Omental fat pad (tissue), 4 donors: ENCODE measurements around the gene SEMA4C. TPM values are rescaled to one million over a fixed set of nuclear protein-coding genes. Genes with fewer than 3 reads are reported as not detected.
A peak's percentile ranks its signal among the peaks of the same experiment; 100 is the strongest.

Experiments used
- ATAC-seq: fragments of 150-250 bp; one replicate; pipeline ENCODE4 v1.9.1; 2016; ENCODE audit warnings: mild to moderate bottlenecking, moderate library complexity; ENCODE audit not compliant: low FRiP score
- DNase-seq: peaks from one replicate; pipeline ENCODE4 v3.0.0-alpha.2; 2019; ENCODE audit warnings: low spot score
- total RNA-seq, 4 donors: library from RNA; depleted of rRNA; stranded (reverse); fragments of >200 nt; gene quantifications; one replicate each; pipeline ENCODE4 v1.1.0, GENCODE V29; 2016
- TF ChIP-seq, protein P1 (sequence below), 3 donors: fragments of 450-650 bp; IDR thresholded peaks; one replicate each; pipeline ENCODE4 v1.5.1; 2016 to 2017; ENCODE audit warnings: antibody characterized with exemption in 3 of 3, mild to moderate bottlenecking in 3 of 3, moderate library complexity in 2 of 3

The SEMA4C gene
- total RNA-seq, 4 donors from 2014 or later: 19.7 to 40.4 (median 26.9) TPM

DNA sequence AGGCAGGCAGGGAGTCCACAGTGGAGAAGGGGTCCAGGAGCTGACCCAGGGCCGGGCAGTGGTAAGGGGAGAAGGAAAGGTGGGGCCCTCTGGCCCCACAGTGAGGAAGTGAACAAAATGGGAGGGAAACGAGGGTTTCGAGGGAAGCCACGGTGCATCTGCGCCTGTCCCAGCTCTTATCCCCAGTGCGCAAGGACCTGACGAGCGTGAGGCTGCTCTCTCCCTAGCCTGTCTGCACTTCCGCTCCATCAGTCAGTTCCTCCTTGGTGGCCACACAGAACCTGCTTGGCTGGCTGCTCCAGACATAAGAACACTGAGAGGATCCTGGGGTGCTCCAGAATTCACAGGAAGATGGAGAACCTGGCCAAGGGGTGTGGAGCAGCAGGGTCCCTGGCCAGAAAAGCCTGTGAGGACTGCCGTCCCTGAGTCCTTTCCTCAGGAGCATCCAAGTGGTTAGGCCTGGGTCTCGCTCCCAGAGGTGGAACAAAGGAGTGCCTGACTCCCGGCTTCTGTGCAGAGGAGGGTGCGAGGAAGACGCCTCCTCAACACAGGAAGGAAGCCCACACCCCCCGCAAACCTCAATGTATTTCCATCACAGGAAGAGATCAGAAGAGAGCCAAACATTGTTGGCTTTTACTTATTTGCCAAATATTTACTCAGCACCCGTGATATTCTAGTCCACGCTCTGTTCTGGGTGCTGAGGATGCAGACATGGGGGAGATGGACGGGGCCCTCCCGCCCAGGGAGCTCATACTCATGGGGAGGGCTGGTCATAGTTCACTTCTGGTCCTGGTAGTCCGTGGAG, 43.7 kb upstream of the SEMA4C start:
- no peak for DNase-seq
- TF ChIP-seq, protein P1, sequence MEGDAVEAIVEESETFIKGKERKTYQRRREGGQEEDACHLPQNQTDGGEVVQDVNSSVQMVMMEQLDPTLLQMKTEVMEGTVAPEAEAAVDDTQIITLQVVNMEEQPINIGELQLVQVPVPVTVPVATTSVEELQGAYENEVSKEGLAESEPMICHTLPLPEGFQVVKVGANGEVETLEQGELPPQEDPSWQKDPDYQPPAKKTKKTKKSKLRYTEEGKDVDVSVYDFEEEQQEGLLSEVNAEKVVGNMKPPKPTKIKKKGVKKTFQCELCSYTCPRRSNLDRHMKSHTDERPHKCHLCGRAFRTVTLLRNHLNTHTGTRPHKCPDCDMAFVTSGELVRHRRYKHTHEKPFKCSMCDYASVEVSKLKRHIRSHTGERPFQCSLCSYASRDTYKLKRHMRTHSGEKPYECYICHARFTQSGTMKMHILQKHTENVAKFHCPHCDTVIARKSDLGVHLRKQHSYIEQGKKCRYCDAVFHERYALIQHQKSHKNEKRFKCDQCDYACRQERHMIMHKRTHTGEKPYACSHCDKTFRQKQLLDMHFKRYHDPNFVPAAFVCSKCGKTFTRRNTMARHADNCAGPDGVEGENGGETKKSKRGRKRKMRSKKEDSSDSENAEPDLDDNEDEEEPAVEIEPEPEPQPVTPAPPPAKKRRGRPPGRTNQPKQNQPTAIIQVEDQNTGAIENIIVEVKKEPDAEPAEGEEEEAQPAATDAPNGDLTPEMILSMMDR (IDR thresholded peaks at IDR 0.05): no peak
- ATAC-seq: no peak

DNA sequence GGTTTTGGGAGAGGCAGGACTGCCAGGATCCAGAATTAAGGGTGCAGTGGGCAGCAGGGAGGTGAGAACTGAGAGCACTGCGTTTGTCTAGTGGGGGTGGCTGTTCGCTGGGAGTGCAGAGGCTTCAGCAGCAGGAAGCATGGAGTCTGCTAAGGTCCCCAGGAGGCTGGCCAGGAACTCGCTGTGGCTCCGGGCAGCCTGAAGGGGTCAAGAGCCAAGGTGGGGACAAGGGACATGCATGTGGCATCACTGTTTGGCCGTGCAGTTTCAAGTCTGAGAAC, 43.2 kb upstream of the SEMA4C start:
- ATAC-seq (no peak), DNase-seq (no peak)

DNA sequence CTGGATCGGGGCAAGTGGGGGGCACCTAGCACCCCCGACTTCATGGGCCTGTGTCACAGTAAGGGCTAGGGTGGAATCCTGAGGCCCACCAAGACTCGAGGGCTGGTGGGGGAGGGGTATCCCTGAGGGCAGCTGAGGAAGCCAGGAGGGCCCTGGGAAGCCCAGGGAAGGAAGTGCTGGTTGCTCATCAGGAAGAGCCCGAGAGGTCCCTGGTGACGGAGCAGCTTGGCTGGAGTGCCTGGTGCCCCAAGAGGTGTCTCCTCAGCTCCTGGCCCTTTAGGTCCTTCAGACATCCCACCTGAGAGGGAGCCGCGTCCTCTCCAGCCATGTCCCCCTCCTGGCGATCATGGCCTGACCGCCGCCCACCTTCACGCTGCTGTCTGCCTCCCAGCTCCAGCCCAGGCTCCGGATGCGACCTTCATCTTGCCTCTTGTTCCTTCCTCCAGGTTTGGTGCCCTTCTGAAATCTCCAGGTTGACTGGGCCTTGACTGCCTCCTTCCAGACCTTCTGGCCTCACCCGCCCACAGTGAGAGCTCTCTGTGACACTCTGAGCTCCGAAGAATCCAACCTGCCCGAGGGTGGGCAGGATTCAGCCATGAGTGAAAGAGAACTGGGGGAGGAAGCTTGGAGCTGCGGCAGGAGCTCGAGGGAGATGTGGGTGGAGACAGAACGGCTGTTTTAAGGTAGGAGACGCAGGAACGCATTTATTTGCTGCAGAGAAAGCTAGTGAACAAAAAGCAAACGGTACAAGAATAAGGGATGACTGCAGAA, 42.7 kb upstream of the SEMA4C start:
- TF ChIP-seq, protein P1 (IDR thresholded peaks at IDR 0.05): no peak
- no peak for ATAC-seq
- DNase-seq: no peak

More for the DNA sequence above, 43.2 kb upstream of the SEMA4C start:
- TF ChIP-seq, protein P1 (IDR thresholded peaks at IDR 0.05): no peak

DNA sequence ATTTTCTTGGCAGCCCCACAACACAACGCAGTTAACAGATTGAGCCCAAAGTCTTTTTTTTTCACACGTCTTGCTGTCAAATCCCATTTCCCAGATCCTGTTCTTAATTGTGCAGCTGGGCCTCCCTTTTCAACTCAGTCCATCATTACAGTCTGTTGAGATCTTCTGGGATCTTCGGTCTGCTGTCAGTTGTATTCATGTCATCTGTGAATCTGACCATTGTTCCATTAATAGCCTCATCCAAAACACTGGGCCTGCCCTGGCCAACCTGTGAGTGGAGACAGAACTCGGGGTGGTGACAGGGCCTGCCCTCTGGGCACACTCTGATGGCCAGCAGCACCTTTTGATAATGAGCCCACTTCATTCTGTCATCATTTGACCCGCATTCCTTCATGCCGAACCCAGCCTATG, 39.7 kb upstream of the SEMA4C start:
- DNase-seq: no peak
- no peak for ATAC-seq
- TF ChIP-seq, protein P1 (IDR thresholded peaks at IDR 0.05): no peak

DNA sequence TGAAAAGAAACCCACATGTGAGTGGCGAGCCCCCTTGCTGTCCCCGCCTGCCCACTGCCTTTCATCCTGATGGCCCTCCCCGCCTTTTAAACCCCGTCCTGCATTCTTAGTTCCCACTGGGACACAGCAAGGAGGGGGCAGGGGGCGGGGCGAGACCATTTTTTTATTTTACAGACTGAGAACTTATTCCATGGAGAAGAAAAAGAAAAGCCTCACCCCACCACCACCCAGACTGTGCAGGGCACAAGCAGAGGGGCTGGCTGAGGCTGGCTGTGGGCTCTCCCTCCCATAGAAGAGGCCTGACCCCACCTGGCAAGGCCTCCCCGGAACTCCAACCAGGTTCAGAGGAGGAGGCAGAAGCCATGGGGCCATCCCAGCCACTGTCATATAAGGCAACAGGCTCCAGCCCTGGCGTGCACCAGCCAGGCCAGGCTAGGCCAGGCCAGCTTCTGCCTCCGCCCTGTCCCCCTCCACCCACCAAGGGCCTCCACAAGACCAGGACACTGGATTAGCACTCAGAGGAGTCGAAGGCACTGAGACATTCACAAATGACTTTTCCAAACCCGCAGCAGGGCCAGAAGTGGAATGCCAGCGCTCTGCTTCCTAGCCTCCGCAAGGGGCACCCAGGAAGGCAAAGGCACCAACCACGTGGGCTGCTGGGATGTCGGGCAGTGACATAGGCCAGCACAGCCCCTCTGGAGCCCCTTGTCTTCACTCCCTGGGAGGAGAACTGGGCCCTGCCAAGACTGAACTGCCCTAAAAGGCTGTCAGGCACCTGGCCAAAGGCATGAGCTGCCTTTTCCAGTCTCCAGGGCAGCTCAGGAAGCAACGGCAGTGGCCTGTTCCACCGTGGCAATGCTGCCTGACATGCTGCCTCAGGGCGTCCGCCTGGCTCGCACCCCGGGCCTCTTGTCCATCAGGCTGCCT, 37.5 kb upstream of the SEMA4C start:
- TF ChIP-seq, protein P1 (IDR thresholded peaks at IDR 0.05): no peak
- no peak for DNase-seq
- peak; percentile 94 for ATAC-seq

DNA sequence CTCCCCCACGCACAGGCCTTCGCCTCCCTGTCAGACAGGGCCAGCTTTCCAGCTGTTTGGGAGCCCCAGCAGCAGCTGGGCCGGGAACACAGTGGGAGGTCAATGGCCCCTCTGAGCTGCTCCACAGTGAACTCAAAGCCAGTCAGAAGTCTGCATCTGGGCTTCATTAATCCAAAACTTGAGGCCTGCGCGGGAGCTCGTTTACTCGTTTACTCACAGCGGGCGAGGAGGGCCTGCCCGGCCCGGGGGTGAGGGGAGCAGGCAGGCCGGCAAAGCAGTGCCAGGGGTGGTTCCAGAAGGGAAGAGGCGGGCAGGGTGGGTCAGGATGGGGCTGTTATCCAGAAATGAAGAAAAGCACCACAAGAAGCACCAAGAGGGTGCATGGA, 36.8 kb upstream of the SEMA4C start:
- TF ChIP-seq, protein P1 (IDR thresholded peaks at IDR 0.05): no peak
- ATAC-seq: peak; percentile 56
- DNase-seq: no peak
